K562 (cell line): Measurements from ENCODE around the gene CMTM8. TPM values are rescaled to one million over a fixed set of nuclear protein-coding genes. Genes with fewer than 3 reads are reported as not detected.

Source experiments
- ATAC-seq: fragments of 200-7000 bp; cut with Tn5 transposase; 3 replicates; pipeline ENCODE4 v1.9.1; 2020; ENCODE audit warnings: moderate library complexity
- BruUV-seq: library from RNA; stranded (reverse); fragments of 400-500 nt; replicated peaks from 2 replicates; lab custom pipeline; 2021; lab: Mats Ljungman, UMichigan
- CTCF ChIA-PET: fragments of 300-600 bp; formaldehyde crosslinking; extraction: SDS; loops from one replicate; lab custom pipeline; 2021; ENCODE audit warnings: low intra/inter-chr PET ratio; lab: Yijun Ruan, JAX
- POLR2A ChIA-PET: fragments of 300-600, 350-650 bp; sonication (Branson Sonifier 250); formaldehyde crosslinking; extraction: SDS; loops from one replicate; lab custom pipeline; 2021; ENCODE audit warnings: antibody characterized with exemption, inconsistent platforms; lab: Yijun Ruan, JAX
- DNase-seq, 4 experiments: peaks; one replicate each; pipeline versions ENCODE4 v3.0.0 to v3.0.0-alpha.2; 2011 to 2018; ENCODE audit warnings: low spot score in 3 of 4, mixed read lengths in 3 of 4; ENCODE audit errors: extremely low read depth in 1 of 4
- FAIRE-seq: peaks from 2 replicates; lab custom pipeline; 2011; peaks lifted over from hg19 to GRCh38; lab: Jason Lieb, UNC
- H2AFZ ChIP-seq: 2 replicates; pipeline ENCODE4 v1.6.0; 2011; ENCODE audit warnings: low read depth, low read length, control low read depth, inconsistent platforms
- H3K27ac ChIP-seq: fragments of 200-600 bp; 3 replicates; pipeline ENCODE4 v1.8.0; 2011; ENCODE audit warnings: low read depth, mild to moderate bottlenecking, control low read depth, inconsistent platforms, low read length, moderate library complexity, mixed read lengths; ENCODE audit errors: extremely low read depth
- H3K27me3 ChIP-seq, 2 experiments: fragments of 300-600 bp in 1 of 2; 2 replicates in 1 of 2; 3 replicates in 1 of 2; pipeline versions ENCODE4 v1.6.0 to v1.8.0; 2011; ENCODE audit warnings: inconsistent platforms in 2 of 2, low read length in 2 of 2, mild to moderate bottlenecking in 1 of 2, mixed read lengths in 1 of 2, moderate library complexity in 1 of 2; ENCODE audit not compliant: control insufficient read depth in 2 of 2, insufficient read depth in 2 of 2
- H3K36me3 ChIP-seq: fragments of 300-600 bp; 3 replicates; pipeline ENCODE4 v1.8.0; 2011; ENCODE audit warnings: mild to moderate bottlenecking, low read length, inconsistent platforms; ENCODE audit not compliant: control insufficient read depth, insufficient read depth
- H3K4me1 ChIP-seq, 2 experiments: fragments of 200-600 bp in 1 of 2; replicated peaks in 1 of 2; 2 replicates in 1 of 2; 3 replicates in 1 of 2; pipeline versions ENCODE4 v1.5.1 to v1.8.0; 2011; ENCODE audit warnings: inconsistent platforms in 2 of 2, low read length in 2 of 2, mild to moderate bottlenecking in 1 of 2, mixed read lengths in 1 of 2, moderate library complexity in 1 of 2; ENCODE audit not compliant: control insufficient read depth in 2 of 2, insufficient read depth in 2 of 2
- H3K4me2 ChIP-seq: 2 replicates; pipeline ENCODE4 v1.6.1; 2011; ENCODE audit warnings: low read length, control low read depth, inconsistent platforms, mixed read lengths; ENCODE audit not compliant: insufficient read depth
- H3K4me3 ChIP-seq: fragments of 200-600 bp; sonication (generic), shearing (Covaris generic); 2 replicates; pipeline ENCODE4 v1.5.1; 2016; ENCODE audit warnings: control low read depth, inconsistent platforms
- H3K79me2 ChIP-seq: fragments of 200-600 bp; 3 replicates; pipeline ENCODE4 v1.8.0; 2011; ENCODE audit warnings: low read length, inconsistent platforms; ENCODE audit not compliant: control insufficient read depth, insufficient read depth
- H3K9ac ChIP-seq, 2 experiments: 2 replicates each; pipeline versions ENCODE4 v1.6.0 to v1.6.1; 2011; ENCODE audit warnings: low read depth in 2 of 2, low read length in 2 of 2, control low read depth in 1 of 2, inconsistent platforms in 1 of 2, mild to moderate bottlenecking in 1 of 2, mixed read lengths in 1 of 2; ENCODE audit not compliant: insufficient read depth in 1 of 2
- H3K9me1 ChIP-seq: one replicate; pipeline ENCODE4 v1.6.0; 2011; ENCODE audit warnings: inconsistent platforms, mild to moderate bottlenecking, low read length, moderate library complexity; ENCODE audit not compliant: control insufficient read depth, insufficient read depth
- H3K9me3 ChIP-seq: replicated peaks from 2 replicates; pipeline ENCODE4 v1.5.1; 2011; ENCODE audit warnings: low read depth, low read length, inconsistent platforms; ENCODE audit not compliant: control insufficient read depth, insufficient read depth
- H4K20me1 ChIP-seq: replicated peaks from 2 replicates; pipeline ENCODE4 v1.6.1; 2011; ENCODE audit warnings: low read length, inconsistent platforms, mixed read lengths; ENCODE audit not compliant: control insufficient read depth, insufficient read depth
- ETS2 ChIP-seq: IDR thresholded peaks from 2 replicates; pipeline ENCODE4 v1.6.1; 2016; ENCODE audit warnings: borderline replicate concordance, missing genetic modification characterization, mild to moderate bottlenecking, moderate library complexity, missing compliant biosample characterization; ENCODE audit not compliant: poor library complexity, severe bottlenecking
- HSF4 ChIP-seq: fragments of 250-450 bp; sonication (Bioruptor Pico); IDR thresholded peaks from 2 replicates; pipeline ENCODE4 v2.1.2; 2022; ENCODE audit warnings: mild to moderate bottlenecking, moderate library complexity, borderline replicate concordance
- KLF6 ChIP-seq: fragments of 250-450 bp; sonication (Bioruptor Pico); IDR thresholded peaks from 2 replicates; pipeline ENCODE4 v1.4.0; 2020; ENCODE audit warnings: mild to moderate bottlenecking, moderate library complexity, borderline replicate concordance
- NELFE ChIP-seq: IDR thresholded peaks from 2 replicates; pipeline ENCODE4 v1.6.1; 2011; ENCODE audit warnings: mild to moderate bottlenecking; ENCODE audit not compliant: insufficient read depth, insufficient read length
- RAD21 ChIP-seq, 2 experiments: fragments of 250-450 bp in 1 of 2; fragments of 450-650 bp in 1 of 2; sonication (Bioruptor Pico) in 1 of 2; formaldehyde crosslinking in 1 of 2; IDR thresholded peaks in 1 of 2; conservative IDR thresholded peaks in 1 of 2; 2 replicates each; pipeline versions ENCODE4 v1.4.0 to v1.8.0; 2020 to 2022; ENCODE audit warnings: mild to moderate bottlenecking in 2 of 2, moderate library complexity in 1 of 2
- WGBS: fragments of 100-300 bp; shearing (Covaris generic); methylation state at CpG from one replicate; pipeline ENCODE4 v1.1.6; 2016; ENCODE audit warnings: low coverage, mixed read lengths; ENCODE audit not compliant: insufficient coverage; ENCODE audit errors: missing lambda C conversion rate; 5-methylcytosine and 5-hydroxymethylcytosine counted together
- in situ Hi-C: fragments of 300-500 bp; cut with MboI; formaldehyde crosslinking; loops from 4 replicates; pipeline ENCODE4 v1.15.0; 2018; ENCODE audit warnings: inconsistent platforms, mixed read lengths
- intact Hi-C: fragments of 100-400 bp; cut with micrococcal nuclease; formaldehyde crosslinking; loops from 2 replicates; pipeline ENCODE4 v1.14.2; 2022
- polyA plus RNA-seq, 8 experiments: library from polyadenylated mRNA; depleted of rRNA in 4 of 8; stranded (reverse) in 5 of 8; unstranded in 3 of 8; fragments of >200 nt; fragmentation: Nextera tagmentation in 2 of 8; fragmentation: Illumina TruSeq in 1 of 8; extraction: Ambion mirVana in 2 of 8; extraction: Trizol in 1 of 8; gene quantifications; 2 replicates each; pipeline versions ENCODE4 v1.2.1 to v1.2.3, GENCODE V29; 2011 to 2014; ENCODE audit warnings: inconsistent platforms in 1 of 8, missing spikeins in 1 of 8
- total RNA-seq, 7 experiments: library from RNA; depleted of rRNA in 6 of 7; stranded (reverse); fragments of >200 nt in 6 of 7; fragmentation: Illumina TruSeq in 2 of 7; extraction: Trizol in 2 of 7; gene quantifications; 2 replicates each; pipeline versions ENCODE4 v1.2.1 to v1.2.3, GENCODE V29; 2011 to 2021; ENCODE audit warnings: low replicate concordance in 1 of 7
- TF ChIP-seq, protein P1 (sequence below), 3 experiments: IDR thresholded peaks in 2 of 3; conservative IDR thresholded peaks in 1 of 3; 2 replicates each; pipeline ENCODE4 v1.5.1; 2011 to 2012; ENCODE audit warnings: low read length in 3 of 3, mild to moderate bottlenecking in 3 of 3, control low read depth in 2 of 3, improper control_type of control experiment in 1 of 3, inconsistent platforms in 1 of 3, low read depth in 1 of 3, mixed read lengths in 1 of 3, moderate library complexity in 1 of 3; ENCODE audit not compliant: insufficient read depth in 2 of 3
- TF ChIP-seq, protein P2 (sequence below): sonication (generic); formaldehyde crosslinking; IDR thresholded peaks from 2 replicates; pipeline ENCODE4 v1.4.0; 2020; ENCODE audit warnings: mild to moderate bottlenecking, missing genetic modification reagents
- TF ChIP-seq, protein P3 (sequence below), 3 experiments: fragments of 200-800 bp in 1 of 3; fragments of 250-450 bp in 1 of 3; fragments of 450-650 bp in 1 of 3; sonication (Bioruptor Pico) in 1 of 3; sonication (Bioruptor generic) in 1 of 3; formaldehyde crosslinking in 1 of 3; IDR thresholded peaks; 2 replicates each; pipeline versions ENCODE4 v1.6.1 to v1.8.0; 2016 to 2022; ENCODE audit warnings: mild to moderate bottlenecking in 2 of 3, missing genetic modification characterization in 2 of 3, missing compliant biosample characterization in 1 of 3, moderate library complexity in 1 of 3

The CMTM8 gene
- total and polyA plus RNA-seq, 9 of the 15 experiments (the other 6 are each of a cell fraction or from before 2014, with no cell fraction given), result not detected

DNA sequence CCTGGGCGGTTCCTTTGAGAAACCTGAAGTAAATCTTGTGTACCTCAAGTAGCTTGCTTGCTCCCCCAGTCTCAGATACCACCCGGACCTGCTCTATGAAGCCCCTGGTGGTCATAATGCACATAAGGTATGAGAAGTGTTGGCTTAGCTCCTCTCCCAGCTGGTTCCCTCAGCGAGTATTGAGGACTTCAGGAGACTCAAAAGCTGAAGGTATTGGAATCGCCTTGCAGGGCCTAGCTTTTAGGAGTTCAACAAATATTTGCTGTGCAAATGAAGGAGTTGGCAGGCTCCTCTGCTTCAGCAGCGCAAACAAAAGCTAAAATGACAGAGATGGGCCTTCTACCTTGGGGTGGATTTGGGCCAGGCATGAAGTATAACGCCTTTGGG, 1.7 kb downstream of the CMTM8 start:
- no TSS peak for BruUV-seq
- TF ChIP-seq, protein P1, sequence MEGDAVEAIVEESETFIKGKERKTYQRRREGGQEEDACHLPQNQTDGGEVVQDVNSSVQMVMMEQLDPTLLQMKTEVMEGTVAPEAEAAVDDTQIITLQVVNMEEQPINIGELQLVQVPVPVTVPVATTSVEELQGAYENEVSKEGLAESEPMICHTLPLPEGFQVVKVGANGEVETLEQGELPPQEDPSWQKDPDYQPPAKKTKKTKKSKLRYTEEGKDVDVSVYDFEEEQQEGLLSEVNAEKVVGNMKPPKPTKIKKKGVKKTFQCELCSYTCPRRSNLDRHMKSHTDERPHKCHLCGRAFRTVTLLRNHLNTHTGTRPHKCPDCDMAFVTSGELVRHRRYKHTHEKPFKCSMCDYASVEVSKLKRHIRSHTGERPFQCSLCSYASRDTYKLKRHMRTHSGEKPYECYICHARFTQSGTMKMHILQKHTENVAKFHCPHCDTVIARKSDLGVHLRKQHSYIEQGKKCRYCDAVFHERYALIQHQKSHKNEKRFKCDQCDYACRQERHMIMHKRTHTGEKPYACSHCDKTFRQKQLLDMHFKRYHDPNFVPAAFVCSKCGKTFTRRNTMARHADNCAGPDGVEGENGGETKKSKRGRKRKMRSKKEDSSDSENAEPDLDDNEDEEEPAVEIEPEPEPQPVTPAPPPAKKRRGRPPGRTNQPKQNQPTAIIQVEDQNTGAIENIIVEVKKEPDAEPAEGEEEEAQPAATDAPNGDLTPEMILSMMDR (IDR thresholded peaks at IDR 0.05 in 2 of 3, conservative IDR thresholded peaks at IDR 0.05 in 1 of 3; ENCODE audit: insufficient read depth in 2 of 3, low read depth in 1 of 3, low read length in 3 of 3), result peak; percentile 51 to 63 (median 56)
- TF ChIP-seq ETS2 (tag) (no peak), HSF4 (CRISPR knock-in tag) (no peak), KLF6 (CRISPR knock-in tag) (no peak), RAD21 (CRISPR knock-in tag; conservative IDR thresholded peaks at IDR 0.05 in 1 of 2, IDR thresholded peaks at IDR 0.05 in 1 of 2) (0 out of 4 replicates have a peak, but pooled peaks of 1 of the 2 experiments have one; percentile 13), NELFE (no peak)
- TF ChIP-seq, protein P2, sequence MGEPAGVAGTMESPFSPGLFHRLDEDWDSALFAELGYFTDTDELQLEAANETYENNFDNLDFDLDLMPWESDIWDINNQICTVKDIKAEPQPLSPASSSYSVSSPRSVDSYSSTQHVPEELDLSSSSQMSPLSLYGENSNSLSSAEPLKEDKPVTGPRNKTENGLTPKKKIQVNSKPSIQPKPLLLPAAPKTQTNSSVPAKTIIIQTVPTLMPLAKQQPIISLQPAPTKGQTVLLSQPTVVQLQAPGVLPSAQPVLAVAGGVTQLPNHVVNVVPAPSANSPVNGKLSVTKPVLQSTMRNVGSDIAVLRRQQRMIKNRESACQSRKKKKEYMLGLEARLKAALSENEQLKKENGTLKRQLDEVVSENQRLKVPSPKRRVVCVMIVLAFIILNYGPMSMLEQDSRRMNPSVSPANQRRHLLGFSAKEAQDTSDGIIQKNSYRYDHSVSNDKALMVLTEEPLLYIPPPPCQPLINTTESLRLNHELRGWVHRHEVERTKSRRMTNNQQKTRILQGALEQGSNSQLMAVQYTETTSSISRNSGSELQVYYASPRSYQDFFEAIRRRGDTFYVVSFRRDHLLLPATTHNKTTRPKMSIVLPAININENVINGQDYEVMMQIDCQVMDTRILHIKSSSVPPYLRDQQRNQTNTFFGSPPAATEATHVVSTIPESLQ (CRISPR knock-in tag), result no peak
- TF ChIP-seq, protein P3, sequence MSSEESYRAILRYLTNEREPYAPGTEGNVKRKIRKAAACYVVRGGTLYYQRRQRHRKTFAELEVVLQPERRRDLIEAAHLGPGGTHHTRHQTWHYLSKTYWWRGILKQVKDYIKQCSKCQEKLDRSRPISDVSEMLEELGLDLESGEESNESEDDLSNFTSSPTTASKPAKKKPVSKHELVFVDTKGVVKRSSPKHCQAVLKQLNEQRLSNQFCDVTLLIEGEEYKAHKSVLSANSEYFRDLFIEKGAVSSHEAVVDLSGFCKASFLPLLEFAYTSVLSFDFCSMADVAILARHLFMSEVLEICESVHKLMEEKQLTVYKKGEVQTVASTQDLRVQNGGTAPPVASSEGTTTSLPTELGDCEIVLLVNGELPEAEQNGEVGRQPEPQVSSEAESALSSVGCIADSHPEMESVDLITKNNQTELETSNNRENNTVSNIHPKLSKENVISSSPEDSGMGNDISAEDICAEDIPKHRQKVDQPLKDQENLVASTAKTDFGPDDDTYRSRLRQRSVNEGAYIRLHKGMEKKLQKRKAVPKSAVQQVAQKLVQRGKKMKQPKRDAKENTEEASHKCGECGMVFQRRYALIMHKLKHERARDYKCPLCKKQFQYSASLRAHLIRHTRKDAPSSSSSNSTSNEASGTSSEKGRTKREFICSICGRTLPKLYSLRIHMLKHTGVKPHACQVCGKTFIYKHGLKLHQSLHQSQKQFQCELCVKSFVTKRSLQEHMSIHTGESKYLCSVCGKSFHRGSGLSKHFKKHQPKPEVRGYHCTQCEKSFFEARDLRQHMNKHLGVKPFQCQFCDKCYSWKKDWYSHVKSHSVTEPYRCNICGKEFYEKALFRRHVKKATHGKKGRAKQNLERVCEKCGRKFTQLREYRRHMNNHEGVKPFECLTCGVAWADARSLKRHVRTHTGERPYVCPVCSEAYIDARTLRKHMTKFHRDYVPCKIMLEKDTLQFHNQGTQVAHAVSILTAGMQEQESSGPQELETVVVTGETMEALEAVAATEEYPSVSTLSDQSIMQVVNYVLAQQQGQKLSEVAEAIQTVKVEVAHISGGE (CRISPR knock-in tag; IDR thresholded peaks at IDR 0.05), result no peak
- DNase-seq (peak; percentile 47 to 60 (median 60)), ATAC-seq (peak; percentile 90), FAIRE-seq (peak; percentile 37)
- H2AFZ ChIP-seq, result no peak overlapping the region
- H3K4me2 ChIP-seq, result no peak overlapping the region
- no peaks in the 10 kb centered on the region for H3K79me2 ChIP-seq
- peaks cover 0 to 15% of the 10 kb centered on the region in 2 experiments; a peak in 2 of 5 replicates for H3K4me1 ChIP-seq
- intact Hi-C loops (no loop called here), in situ Hi-C loops (no loop called here)
- WGBS, result 0% methylated on average over 6 of the region's 6 CpGs
- H3K9me1 ChIP-seq, result no peaks in the 10 kb centered on the region
- H3K9ac ChIP-seq, result no peak overlapping the region
- H3K27me3 ChIP-seq, result peaks cover 30 to 47% of the 10 kb centered on the region in 2 experiments
- H3K9me3 ChIP-seq, result no peaks in the 10 kb centered on the region
- no peak overlapping the region for H3K27ac ChIP-seq
- no peaks in the 10 kb centered on the region for H3K36me3 ChIP-seq
- H3K4me3 ChIP-seq, result no peak overlapping the region
- H4K20me1 ChIP-seq, result no peaks in the 10 kb centered on the region
- POLR2A ChIA-PET, result no interaction called here
- CTCF ChIA-PET, result no interaction called here
